Thoracic aorta (tissue), 2 donors: ENCODE data around the gene KRTAP22-1. TPM values are rescaled to one million over a fixed set of nuclear protein-coding genes. Genes with fewer than 3 reads are reported as not detected.

Source experiments
- ATAC-seq: fragments of 150-250 bp; one replicate; pipeline ENCODE4 v1.8.0; 2017; ENCODE audit warnings: low read depth; ENCODE audit not compliant: insufficient number of reproducible peaks, low FRiP score
- DNase-seq: peaks from one replicate; pipeline ENCODE4 v3.0.0-alpha.2; 2020; ENCODE audit warnings: low spot score
- H3K27ac ChIP-seq, 2 donors: fragments of 200-600 bp; sonication (generic); 1 replicate in 1 of 2; 2 replicates in 1 of 2; pipeline ENCODE4 v1.5.1; 2016; ENCODE audit warnings: mild to moderate bottlenecking in 2 of 2, moderate library complexity in 2 of 2
- H3K27me3 ChIP-seq: fragments of 200-600 bp; sonication (generic); replicated peaks from 2 replicates; pipeline ENCODE4 v1.6.0; 2016; ENCODE audit warnings: mild to moderate bottlenecking; ENCODE audit not compliant: insufficient read depth
- H3K36me3 ChIP-seq: fragments of 200-600 bp; sonication (generic); one replicate; pipeline ENCODE4 v1.5.1; 2016
- H3K4me1 ChIP-seq, 2 donors: fragments of 200-600 bp; sonication (generic); 1 replicate in 1 of 2; 2 replicates in 1 of 2; pipeline versions ENCODE4 v1.5.1 to v1.6.0; 2016; ENCODE audit warnings: low read depth in 2 of 2, mild to moderate bottlenecking in 1 of 2; ENCODE audit not compliant: control insufficient read depth in 1 of 2
- H3K4me3 ChIP-seq: fragments of 200-600 bp; sonication (generic); 2 replicates; pipeline ENCODE4 v1.5.1; 2016; ENCODE audit warnings: mild to moderate bottlenecking
- H3K9me3 ChIP-seq: fragments of 200-600 bp; sonication (generic); 2 replicates; pipeline ENCODE4 v1.5.1; 2016
- CTCF ChIP-seq: fragments of 200-600 bp; sonication (generic); IDR thresholded peaks from one replicate; pipeline ENCODE4 v1.5.1; 2019; ENCODE audit warnings: antibody characterized with exemption
- total RNA-seq, 2 donors: library from RNA; depleted of rRNA; stranded (reverse); fragments of >200 nt; gene quantifications; one replicate each; pipeline versions ENCODE4 v1.1.0 to v1.2.3, GENCODE V29; 2016

The KRTAP22-1 gene
- total RNA-seq, 2 donors from 2014 or later, result not detected

DNA sequence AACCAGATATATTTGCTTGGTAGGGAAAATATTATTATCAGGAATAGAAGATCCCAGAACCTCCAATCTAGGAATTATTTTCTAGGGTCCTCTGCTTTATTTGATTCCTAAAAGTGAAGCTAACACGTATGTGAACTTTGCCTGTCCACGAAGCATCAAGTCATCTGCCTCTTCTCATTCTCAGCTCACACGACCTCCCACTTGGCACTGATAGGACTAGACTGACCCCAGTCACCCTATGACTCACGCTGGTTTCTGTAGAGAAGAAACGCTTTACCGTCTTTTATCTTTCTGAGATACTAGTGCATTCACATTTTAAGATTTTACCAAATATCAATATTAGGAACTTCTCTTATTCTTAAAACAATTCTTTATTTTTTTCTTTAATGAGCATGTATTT, 37.8 kb upstream of the KRTAP22-1 start:
- Histone ChIP-seq H3K36me3 (no peaks in the 10 kb centered on the region), H3K4me3 (no peak overlapping the region), H3K9me3 (no peaks in the 10 kb centered on the region), H3K4me1 (no peaks in the 10 kb centered on the region), H3K27ac (no peak overlapping the region), H3K27me3 (no peaks in the 10 kb centered on the region)
- ATAC-seq (no peak), DNase-seq (no peak)
- TF ChIP-seq CTCF, result no peak

GRCh38 chr21:30563630-30564029, 37.3 kb upstream of the KRTAP22-1 start:
- no peaks in the 10 kb centered on the region for H3K4me1 ChIP-seq
- H3K4me3 ChIP-seq, result no peak overlapping the region
- no peak for DNase-seq
- H3K27ac ChIP-seq, result no peak overlapping the region
- no peak for ATAC-seq
- no peak for TF ChIP-seq CTCF
- no peaks in the 10 kb centered on the region for H3K9me3 ChIP-seq
- H3K36me3 ChIP-seq, result no peaks in the 10 kb centered on the region
- no peaks in the 10 kb centered on the region for H3K27me3 ChIP-seq

DNA sequence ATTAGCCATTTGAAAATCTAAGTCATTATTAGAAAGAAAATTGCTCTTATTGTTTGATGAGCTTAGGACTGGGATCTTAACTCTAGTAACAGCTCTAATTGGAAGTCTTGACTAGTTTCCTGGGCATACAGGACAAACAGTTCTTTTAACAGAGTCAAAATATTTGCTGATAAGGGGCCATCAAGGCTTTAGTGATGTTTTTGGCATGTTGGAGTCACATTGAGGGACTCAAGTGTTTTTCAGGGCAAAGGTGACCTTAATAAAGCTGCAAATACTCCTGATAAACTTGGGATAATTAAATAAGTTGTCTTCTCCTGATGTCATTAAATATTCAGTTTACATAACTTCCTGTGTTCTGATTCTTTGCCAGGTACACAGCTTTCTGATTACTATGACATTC, 33.3 kb upstream of the KRTAP22-1 start:
- DNase-seq (no peak), ATAC-seq (no peak)
- no peaks in the 10 kb centered on the region for H3K36me3 ChIP-seq
- no peak for TF ChIP-seq CTCF
- no peak overlapping the region for H3K4me3 ChIP-seq
- no peaks in the 10 kb centered on the region for H3K27me3 ChIP-seq
- H3K27ac ChIP-seq, result no peak overlapping the region
- no peaks in the 10 kb centered on the region for H3K4me1 ChIP-seq
- no peaks in the 10 kb centered on the region for H3K9me3 ChIP-seq

GRCh38 chr21:30577766-30578165, 23.1 kb upstream of the KRTAP22-1 start:
- H3K4me3 ChIP-seq, result no peak overlapping the region
- no peak for DNase-seq
- TF ChIP-seq CTCF, result no peak

DNA sequence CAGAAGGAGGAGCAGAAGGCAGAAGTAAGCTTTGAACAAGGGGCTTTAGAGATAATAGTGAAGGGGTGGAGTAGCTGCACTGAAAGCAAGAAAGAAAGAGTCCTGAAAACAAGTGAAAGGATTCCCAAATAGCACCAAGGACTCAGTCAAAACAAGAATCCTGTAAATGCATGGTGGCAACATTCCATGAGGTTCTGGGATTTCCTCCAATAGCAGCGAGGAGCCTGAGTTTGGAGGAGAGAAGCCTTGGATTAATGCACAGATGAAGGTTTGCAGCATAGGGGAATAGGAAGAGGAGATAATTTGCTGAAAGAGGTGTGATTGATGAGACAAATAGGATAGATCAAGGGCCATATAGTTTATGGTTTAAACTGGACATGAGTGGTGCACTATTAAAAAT, 21.5 kb upstream of the KRTAP22-1 start:
- no peak overlapping the region for H3K4me3 ChIP-seq
- ATAC-seq, result no peak

More at GRCh38 chr21:30577766-30578165, 23.1 kb upstream of the KRTAP22-1 start:
- no peak overlapping the region for H3K27ac ChIP-seq
- no peaks in the 10 kb centered on the region for H3K27me3 ChIP-seq
- H3K36me3 ChIP-seq, result no peaks in the 10 kb centered on the region
- no peaks in the 10 kb centered on the region for H3K9me3 ChIP-seq
- no peak for ATAC-seq
- H3K4me1 ChIP-seq, result no peaks in the 10 kb centered on the region

More for the DNA sequence above, 21.5 kb upstream of the KRTAP22-1 start:
- Histone ChIP-seq H3K9me3 (no peaks in the 10 kb centered on the region), H3K27me3 (no peaks in the 10 kb centered on the region), H3K4me1 (no peaks in the 10 kb centered on the region), H3K27ac (no peak overlapping the region), H3K36me3 (no peaks in the 10 kb centered on the region)
- no peak for TF ChIP-seq CTCF
- DNase-seq, result no peak
